ENCODE data around the gene SIRT7. TPM values are rescaled to one million over a fixed set of nuclear protein-coding genes. Genes with fewer than 3 reads are reported as not detected.
A peak's percentile ranks its signal among the peaks of the same experiment; 100 is the strongest.

The SIRT7 gene
- total RNA-seq, 1 donor, result 22.1 TPM

DNA sequence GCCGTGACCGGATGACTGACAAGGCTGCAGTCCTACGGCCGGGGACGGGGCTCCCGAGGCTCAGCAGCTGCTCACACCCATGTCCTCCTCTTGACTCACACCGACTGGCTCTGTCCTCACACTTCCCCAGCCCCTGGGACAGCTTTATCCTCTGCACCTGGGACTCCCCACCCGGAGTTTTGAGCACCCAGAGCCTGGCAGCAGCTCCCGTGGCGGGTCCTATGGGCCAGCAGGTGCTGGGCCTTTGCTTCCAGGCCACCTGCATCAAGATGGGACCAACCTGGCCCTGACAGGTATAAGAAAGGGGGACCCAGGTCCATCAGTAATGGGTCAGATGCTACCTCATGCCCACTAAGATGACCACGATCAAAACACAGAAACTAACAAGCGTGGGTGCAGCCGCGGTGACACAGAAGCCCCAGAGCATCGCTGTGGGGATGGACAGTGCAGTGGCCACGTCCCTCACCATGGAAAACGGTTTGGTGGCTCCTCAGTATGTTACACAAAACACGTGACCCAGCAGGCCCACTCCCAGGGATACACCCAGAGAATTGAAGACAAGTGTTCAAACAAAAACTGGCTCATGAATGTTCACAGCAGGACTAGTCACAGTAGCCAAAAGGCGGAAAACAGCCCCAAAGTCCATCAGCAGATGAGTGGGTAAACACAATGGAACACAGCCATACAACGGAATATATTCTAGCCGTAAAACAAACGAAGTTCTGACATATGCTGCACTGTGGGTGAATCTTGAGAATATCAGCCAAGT, 46.3 kb upstream of the SIRT7 start:
- no peaks in the 10 kb centered on the region for H3K36me3 ChIP-seq (ENCODE audit: insufficient read depth, low read length)
- H3K79me2 ChIP-seq (ENCODE audit: insufficient read depth, low read length), result no peaks in the 10 kb centered on the region
- peaks cover 31% of the 10 kb centered on the region for H3K27me3 ChIP-seq (ENCODE audit: insufficient read depth, low read length)

DNA sequence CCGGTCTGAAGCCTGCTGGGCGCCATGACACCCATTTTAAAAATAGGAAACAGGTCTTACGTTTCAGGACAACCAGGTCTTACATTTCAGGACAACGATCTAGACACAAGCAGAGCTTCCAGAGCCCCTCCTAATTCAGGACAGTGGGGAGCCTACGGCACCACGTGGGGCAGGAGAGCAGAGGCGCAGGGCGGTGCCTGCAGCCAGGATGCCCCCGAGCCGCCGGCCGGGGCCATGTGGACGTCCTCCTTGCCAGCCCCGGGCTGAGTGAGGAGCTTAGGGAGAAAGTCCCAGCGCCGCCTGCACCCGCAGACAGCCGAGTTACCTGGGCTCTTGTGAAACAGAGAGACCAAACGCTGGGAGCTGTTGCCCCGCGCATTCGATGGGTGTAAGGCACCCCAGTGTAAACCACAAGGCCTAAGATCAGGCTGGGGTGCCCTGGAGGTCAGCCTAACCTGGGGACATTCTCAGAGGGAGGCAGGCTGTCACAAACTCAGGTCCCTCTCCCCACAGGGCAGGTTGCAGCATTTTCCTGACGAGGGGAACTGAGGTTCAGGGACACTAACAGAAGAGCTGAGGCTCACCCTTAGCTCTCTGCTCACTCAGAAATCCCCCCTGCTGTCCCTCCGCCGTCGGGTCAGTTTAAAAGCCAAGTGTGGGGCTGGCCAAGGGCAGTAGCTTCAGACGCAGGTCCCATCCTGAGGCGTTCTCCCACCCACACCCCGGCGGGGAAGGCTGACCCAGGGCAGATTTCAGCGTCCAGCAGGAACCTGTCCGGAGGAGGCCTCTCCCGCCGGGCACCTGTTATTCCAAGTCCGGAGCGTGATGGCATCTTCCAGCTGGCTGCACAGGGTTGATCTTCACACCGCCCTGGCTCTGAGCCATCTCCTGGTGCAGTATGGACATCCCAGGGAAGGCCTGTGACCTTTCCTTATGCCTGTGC, 44.8 kb upstream of the SIRT7 start:
- H4K20me1 ChIP-seq (ENCODE audit: insufficient read depth, low read length), result peaks cover 3% of the 10 kb centered on the region
- no peak overlapping the region for H3K27ac ChIP-seq (ENCODE audit: low read depth, low read length)
- H3K4me2 ChIP-seq (ENCODE audit: insufficient read depth, low read length), result no peak overlapping the region
- peak; percentile 78 for DNase-seq (ENCODE audit: insufficient read length, low spot score, missing footprints)
- H3K27me3 ChIP-seq (ENCODE audit: insufficient read depth, low read length), result peaks cover 45% of the 10 kb centered on the region
- no peaks in the 10 kb centered on the region for H3K9me3 ChIP-seq (ENCODE audit: low read depth, low read length)
- TF ChIP-seq, protein P1, sequence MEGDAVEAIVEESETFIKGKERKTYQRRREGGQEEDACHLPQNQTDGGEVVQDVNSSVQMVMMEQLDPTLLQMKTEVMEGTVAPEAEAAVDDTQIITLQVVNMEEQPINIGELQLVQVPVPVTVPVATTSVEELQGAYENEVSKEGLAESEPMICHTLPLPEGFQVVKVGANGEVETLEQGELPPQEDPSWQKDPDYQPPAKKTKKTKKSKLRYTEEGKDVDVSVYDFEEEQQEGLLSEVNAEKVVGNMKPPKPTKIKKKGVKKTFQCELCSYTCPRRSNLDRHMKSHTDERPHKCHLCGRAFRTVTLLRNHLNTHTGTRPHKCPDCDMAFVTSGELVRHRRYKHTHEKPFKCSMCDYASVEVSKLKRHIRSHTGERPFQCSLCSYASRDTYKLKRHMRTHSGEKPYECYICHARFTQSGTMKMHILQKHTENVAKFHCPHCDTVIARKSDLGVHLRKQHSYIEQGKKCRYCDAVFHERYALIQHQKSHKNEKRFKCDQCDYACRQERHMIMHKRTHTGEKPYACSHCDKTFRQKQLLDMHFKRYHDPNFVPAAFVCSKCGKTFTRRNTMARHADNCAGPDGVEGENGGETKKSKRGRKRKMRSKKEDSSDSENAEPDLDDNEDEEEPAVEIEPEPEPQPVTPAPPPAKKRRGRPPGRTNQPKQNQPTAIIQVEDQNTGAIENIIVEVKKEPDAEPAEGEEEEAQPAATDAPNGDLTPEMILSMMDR (IDR thresholded peaks at IDR 0.05; ENCODE audit: extremely low read depth, low read depth, low read length), result no peak
- no peaks in the 10 kb centered on the region for H3K79me2 ChIP-seq (ENCODE audit: insufficient read depth, low read length)
- H3K36me3 ChIP-seq (ENCODE audit: insufficient read depth, low read length), result no peaks in the 10 kb centered on the region
- H2AFZ ChIP-seq (ENCODE audit: low read length), result no peak overlapping the region
- H3K4me3 ChIP-seq (ENCODE audit: insufficient read depth, low read length), result no peak overlapping the region
- H3K4me1 ChIP-seq (ENCODE audit: insufficient read depth, low read length), result no peaks in the 10 kb centered on the region

More for the DNA sequence above, 46.3 kb upstream of the SIRT7 start:
- Histone ChIP-seq H4K20me1 (ENCODE audit: insufficient read depth, low read length) (no peaks in the 10 kb centered on the region), H3K27ac (ENCODE audit: low read depth, low read length) (no peak overlapping the region), H3K9me3 (ENCODE audit: low read depth, low read length) (no peaks in the 10 kb centered on the region), H3K4me3 (ENCODE audit: insufficient read depth, low read length) (no peak overlapping the region), H2AFZ (ENCODE audit: low read length) (no peak overlapping the region), H3K4me1 (ENCODE audit: insufficient read depth, low read length) (peaks cover 6% of the 10 kb centered on the region), H3K4me2 (ENCODE audit: insufficient read depth, low read length) (no peak overlapping the region)
- TF ChIP-seq, protein P1 (IDR thresholded peaks at IDR 0.05; ENCODE audit: extremely low read depth, low read depth, low read length), result no peak
- DNase-seq (ENCODE audit: insufficient read length, low spot score, missing footprints), result peak; percentile 50

DNA sequence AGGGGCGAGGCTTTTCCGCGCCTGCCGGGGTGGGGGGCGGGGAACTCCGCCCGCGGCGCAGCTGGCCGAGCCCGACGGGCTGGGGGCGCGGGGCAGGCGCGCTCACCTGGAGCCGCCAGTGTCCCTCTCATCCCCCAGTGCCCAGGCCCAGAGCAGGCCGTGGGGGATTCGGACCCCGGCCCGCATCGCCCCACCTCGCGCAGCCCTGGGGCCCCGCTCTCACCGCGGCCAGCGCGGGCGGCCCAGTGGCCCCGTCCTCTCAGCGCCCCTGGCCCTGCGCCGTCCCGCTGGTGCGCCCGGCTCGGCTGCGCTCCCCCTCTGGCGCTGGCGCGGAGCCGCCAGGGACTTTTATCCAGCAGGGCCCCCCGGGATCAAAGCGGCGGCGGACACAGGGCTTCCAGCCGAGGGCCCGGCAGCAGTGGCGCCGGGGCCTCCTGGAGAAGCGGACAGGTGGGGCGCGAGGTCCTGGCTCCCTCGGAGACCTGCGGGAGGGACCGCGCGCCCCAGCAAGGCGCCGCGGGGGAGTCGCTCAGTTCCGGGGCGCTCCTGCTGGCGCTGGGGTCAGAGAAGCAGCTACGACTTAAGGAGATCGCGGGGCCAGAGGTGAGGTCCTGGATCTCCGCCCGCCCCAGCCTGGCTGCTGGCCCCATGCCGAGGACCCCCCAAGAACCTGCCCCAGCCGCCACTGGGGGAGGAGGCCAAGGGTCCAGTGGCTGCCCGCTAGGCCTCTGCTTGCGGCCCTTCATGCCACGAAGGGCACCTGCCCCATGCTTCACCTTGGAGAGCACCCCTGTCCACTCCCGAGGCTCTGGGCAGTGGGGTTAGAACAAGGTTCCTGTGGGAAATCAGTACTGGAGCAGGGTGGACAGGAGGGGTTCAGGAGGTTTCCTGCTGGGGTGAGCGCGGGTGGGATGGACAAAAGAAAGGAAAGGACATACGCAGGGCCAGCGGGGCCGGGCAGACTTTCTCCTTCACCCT, 43.8 kb upstream of the SIRT7 start:
- no peak overlapping the region for H2AFZ ChIP-seq (ENCODE audit: low read length)
- peaks cover 45% of the 10 kb centered on the region for H3K27me3 ChIP-seq (ENCODE audit: insufficient read depth, low read length)
- peaks cover 3% of the 10 kb centered on the region for H4K20me1 ChIP-seq (ENCODE audit: insufficient read depth, low read length)
- peak; percentile 75 for DNase-seq (ENCODE audit: insufficient read length, low spot score, missing footprints)
- no peaks in the 10 kb centered on the region for H3K79me2 ChIP-seq (ENCODE audit: insufficient read depth, low read length)
- TF ChIP-seq, protein P1 (IDR thresholded peaks at IDR 0.05; ENCODE audit: extremely low read depth, low read depth, low read length), result no peak
- H3K27ac ChIP-seq (ENCODE audit: low read depth, low read length), result no peak overlapping the region
- no peak overlapping the region for H3K4me2 ChIP-seq (ENCODE audit: insufficient read depth, low read length)
- no peak overlapping the region for H3K4me3 ChIP-seq (ENCODE audit: insufficient read depth, low read length)
- no peaks in the 10 kb centered on the region for H3K36me3 ChIP-seq (ENCODE audit: insufficient read depth, low read length)
- H3K9me3 ChIP-seq (ENCODE audit: low read depth, low read length), result no peaks in the 10 kb centered on the region
- H3K4me1 ChIP-seq (ENCODE audit: insufficient read depth, low read length), result no peaks in the 10 kb centered on the region
